ACC112 (cell line): ENCODE data around the gene CD320.
"Not testable (repeated sequence)": the region's sequence is repeated elsewhere in the genome, so short reads cannot be mapped to it uniquely, and the experiment has no call there.

Experiments used
- H2AFZ ChIP-seq: fragments of 200-600 bp; sonication (generic); one replicate; pipeline ENCODE4 v1.6.0; 2017; ENCODE audit warnings: antibody characterized with exemption, low read length; ENCODE audit not compliant: unreplicated experiment
- H3K27ac ChIP-seq: fragments of 200-600 bp; sonication (generic); 2 replicates; pipeline ENCODE4 v1.5.1; 2014; ENCODE audit warnings: low read depth, mild to moderate bottlenecking, antibody characterized with exemption, low read length, moderate library complexity
- H3K27me3 ChIP-seq: fragments of 200-600 bp; sonication (generic); 2 replicates; pipeline ENCODE4 v1.6.1; 2014; ENCODE audit warnings: mild to moderate bottlenecking, antibody characterized with exemption, low read length, moderate library complexity, mixed read lengths; ENCODE audit not compliant: insufficient read depth
- H3K36me3 ChIP-seq: fragments of 200-600 bp; sonication (generic); 2 replicates; pipeline ENCODE4 v1.6.1; 2016; ENCODE audit warnings: mild to moderate bottlenecking, antibody characterized with exemption, low read length, moderate library complexity, mixed read lengths; ENCODE audit not compliant: insufficient read depth
- H3K4me1 ChIP-seq: fragments of 200-600 bp; sonication (generic); one replicate; pipeline ENCODE4 v1.6.1; 2016; ENCODE audit warnings: low read length, mixed read lengths; ENCODE audit not compliant: insufficient read depth, unreplicated experiment, control insufficient read depth
- H3K4me3 ChIP-seq: fragments of 200-600 bp; sonication (generic); 2 replicates; pipeline ENCODE4 v1.5.1; 2014; ENCODE audit warnings: mild to moderate bottlenecking, low read depth, low read length
- H3K79me2 ChIP-seq: fragments of 200-600 bp; sonication (generic); one replicate; pipeline ENCODE4 v1.6.0; 2016; ENCODE audit warnings: low read length; ENCODE audit not compliant: control insufficient read depth, unreplicated experiment, insufficient read depth

The CD320 gene

GRCh38 chr19:8320564-8321066, 12.5 kb upstream of the CD320 start:
- Histone ChIP-seq H3K79me2 (peaks cover 42% of the 10 kb centered on the region), H3K27me3 (no peaks in the 10 kb centered on the region), H3K36me3 (peaks cover 5% of the 10 kb centered on the region; the same call in 1 of the 2 replicates), H3K4me3 (peak overlapping the region; percentile 96), H3K4me1 (peaks cover 12% of the 10 kb centered on the region), H3K27ac (peak overlapping the region; percentile 70), H2AFZ (peak overlapping the region; percentile 60)

- H3K4me3 ChIP-seq, result peak overlapping the region; percentile 96
- no peak overlapping the region for H3K27ac ChIP-seq
- peaks cover 12% of the 10 kb centered on the region for H3K4me1 ChIP-seq
- H3K79me2 ChIP-seq, result peaks cover 42% of the 10 kb centered on the region
- H2AFZ ChIP-seq, result no peak overlapping the region
- peaks cover 5% of the 10 kb centered on the region; the same call in 1 of the 2 replicates for H3K36me3 ChIP-seq
- no peaks in the 10 kb centered on the region for H3K27me3 ChIP-seq
Observed at GRCh38 chr19:8319807-8320520, 11.8 kb upstream of the CD320 start.

GRCh38 chr19:8318835-8319234, 10.7 kb upstream of the CD320 start:
- not testable (repeated sequence) for H3K36me3 ChIP-seq, H3K27ac ChIP-seq, H3K4me3 ChIP-seq, H3K27me3 ChIP-seq, H2AFZ ChIP-seq
- peaks cover 42% of the 10 kb centered on the region for H3K79me2 ChIP-seq
- peaks cover 12% of the 10 kb centered on the region for H3K4me1 ChIP-seq

- Histone ChIP-seq H2AFZ (no peak overlapping the region), H3K36me3 (0 out of 2 replicates have a peak, but pooled peaks cover 2% of the 10 kb centered on the region), H3K4me1 (peaks cover 5% of the 10 kb centered on the region), H3K27ac (no peak overlapping the region), H3K4me3 (no peak overlapping the region), H3K27me3 (no peaks in the 10 kb centered on the region), H3K79me2 (peaks cover 20% of the 10 kb centered on the region)
Observed at GRCh38 chr19:8316351-8317125, 8.4 kb upstream of the CD320 start.

GRCh38 chr19:8314981-8315640, 7.0 kb upstream of the CD320 start:
- not testable (repeated sequence) for H3K36me3 ChIP-seq, H3K27me3 ChIP-seq, H2AFZ ChIP-seq, H3K4me3 ChIP-seq, H3K4me1 ChIP-seq, H3K27ac ChIP-seq, H3K79me2 ChIP-seq

GRCh38 chr19:8311461-8312260, 3.5 kb upstream of the CD320 start:
- Histone ChIP-seq H3K4me3 (no peak overlapping the region), H3K36me3 (0 out of 2 replicates have a peak, but pooled peaks cover 2% of the 10 kb centered on the region), H3K27ac (no peak overlapping the region), H3K4me1 (no peaks in the 10 kb centered on the region), H3K27me3 (no peaks in the 10 kb centered on the region), H3K79me2 (peaks cover 3% of the 10 kb centered on the region), H2AFZ (no peak overlapping the region)

- Histone ChIP-seq H3K4me3 (no peak overlapping the region), H2AFZ (no peak overlapping the region), H3K79me2 (peaks cover 3% of the 10 kb centered on the region), H3K27me3 (no peaks in the 10 kb centered on the region), H3K36me3 (0 out of 2 replicates have a peak, but pooled peaks cover 2% of the 10 kb centered on the region), H3K4me1 (no peaks in the 10 kb centered on the region), H3K27ac (no peak overlapping the region)
Observed at GRCh38 chr19:8310342-8311055, 2.3 kb upstream of the CD320 start.

GRCh38 chr19:8308891-8309291, 733 bp upstream of the CD320 start:
- no peak overlapping the region for H3K4me3 ChIP-seq
- H3K36me3 ChIP-seq, result no peaks in the 10 kb centered on the region
- H2AFZ ChIP-seq, result no peak overlapping the region

GRCh38 chr19:8307400-8307964, 676 bp downstream of the CD320 start:
- Histone ChIP-seq H3K27me3 (no peaks in the 10 kb centered on the region), H2AFZ (no peak overlapping the region), H3K27ac (no peak overlapping the region), H3K4me3 (peak overlapping the region; percentile 89), H3K4me1 (no peaks in the 10 kb centered on the region), H3K79me2 (peaks cover 3% of the 10 kb centered on the region), H3K36me3 (no peaks in the 10 kb centered on the region)

More at GRCh38 chr19:8308891-8309291, 733 bp upstream of the CD320 start:
- H3K27ac ChIP-seq, result peak overlapping the region; percentile 52; the same call in 1 of the 2 replicates
- H3K4me1 ChIP-seq, result no peaks in the 10 kb centered on the region
- no peaks in the 10 kb centered on the region for H3K27me3 ChIP-seq
- peaks cover 3% of the 10 kb centered on the region for H3K79me2 ChIP-seq
